PFSK-1 (cell line): Measurements from ENCODE around the gene TMEM100.

Experiments used
- FOXP2 ChIP-seq: optimal IDR thresholded peaks from 2 replicates; pipeline ENCODE3; 2011; ENCODE audit warnings: borderline replicate concordance, control low read depth, inconsistent platforms; ENCODE audit not compliant: insufficient read depth; ENCODE audit errors: extremely low read length, extremely low read depth
- POLR2AphosphoS5 ChIP-seq: IDR thresholded peaks from 2 replicates; pipeline ENCODE4 v1.6.1; 2012; ENCODE audit warnings: low read depth, mild to moderate bottlenecking, control low read depth, low read length, moderate library complexity
- SIN3A ChIP-seq: IDR thresholded peaks from 2 replicates; pipeline ENCODE4 v1.6.1; 2012; ENCODE audit warnings: mild to moderate bottlenecking, low read length, moderate library complexity, borderline replicate concordance; ENCODE audit not compliant: insufficient read depth
- TAF1 ChIP-seq: IDR thresholded peaks from 2 replicates; pipeline ENCODE4 v1.6.1; 2012; ENCODE audit warnings: low read length, control low read depth, borderline replicate concordance; ENCODE audit not compliant: insufficient read depth
- TF ChIP-seq, protein P1 (sequence below), 2 experiments: IDR thresholded peaks; 2 replicates each; pipeline versions ENCODE4 v1.6.1 to v1.8.0; 2011 to 2012; ENCODE audit warnings: low read depth in 2 of 2, low read length in 2 of 2, control low read depth in 1 of 2, inconsistent platforms in 1 of 2, mild to moderate bottlenecking in 1 of 2, moderate library complexity in 1 of 2; ENCODE audit not compliant: insufficient read depth in 1 of 2

DNA sequence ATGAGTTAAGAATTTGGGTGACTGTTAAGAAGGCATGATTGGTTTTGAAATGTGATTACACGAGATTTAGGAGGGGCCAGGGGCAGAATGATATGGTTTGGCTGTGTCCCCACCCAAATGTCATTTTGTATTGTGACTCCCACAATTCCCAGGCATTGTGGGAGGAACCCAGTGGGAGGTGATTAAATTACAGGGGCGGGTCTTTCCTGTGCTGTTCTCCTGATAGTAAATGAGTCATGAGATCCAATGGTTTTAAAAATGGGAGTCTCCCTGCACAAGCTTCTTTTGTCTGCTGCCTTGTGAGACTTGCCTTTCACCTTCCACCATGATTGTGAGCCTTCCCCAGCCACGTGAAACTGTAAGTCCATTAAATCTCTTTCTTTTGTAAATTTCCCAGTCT is 34.6 kb downstream of the TMEM100 start:
- no peak for TF ChIP-seq POLR2AphosphoS5
- no peak for TF ChIP-seq TAF1
- no peak for TF ChIP-seq SIN3A
- TF ChIP-seq, protein P1, sequence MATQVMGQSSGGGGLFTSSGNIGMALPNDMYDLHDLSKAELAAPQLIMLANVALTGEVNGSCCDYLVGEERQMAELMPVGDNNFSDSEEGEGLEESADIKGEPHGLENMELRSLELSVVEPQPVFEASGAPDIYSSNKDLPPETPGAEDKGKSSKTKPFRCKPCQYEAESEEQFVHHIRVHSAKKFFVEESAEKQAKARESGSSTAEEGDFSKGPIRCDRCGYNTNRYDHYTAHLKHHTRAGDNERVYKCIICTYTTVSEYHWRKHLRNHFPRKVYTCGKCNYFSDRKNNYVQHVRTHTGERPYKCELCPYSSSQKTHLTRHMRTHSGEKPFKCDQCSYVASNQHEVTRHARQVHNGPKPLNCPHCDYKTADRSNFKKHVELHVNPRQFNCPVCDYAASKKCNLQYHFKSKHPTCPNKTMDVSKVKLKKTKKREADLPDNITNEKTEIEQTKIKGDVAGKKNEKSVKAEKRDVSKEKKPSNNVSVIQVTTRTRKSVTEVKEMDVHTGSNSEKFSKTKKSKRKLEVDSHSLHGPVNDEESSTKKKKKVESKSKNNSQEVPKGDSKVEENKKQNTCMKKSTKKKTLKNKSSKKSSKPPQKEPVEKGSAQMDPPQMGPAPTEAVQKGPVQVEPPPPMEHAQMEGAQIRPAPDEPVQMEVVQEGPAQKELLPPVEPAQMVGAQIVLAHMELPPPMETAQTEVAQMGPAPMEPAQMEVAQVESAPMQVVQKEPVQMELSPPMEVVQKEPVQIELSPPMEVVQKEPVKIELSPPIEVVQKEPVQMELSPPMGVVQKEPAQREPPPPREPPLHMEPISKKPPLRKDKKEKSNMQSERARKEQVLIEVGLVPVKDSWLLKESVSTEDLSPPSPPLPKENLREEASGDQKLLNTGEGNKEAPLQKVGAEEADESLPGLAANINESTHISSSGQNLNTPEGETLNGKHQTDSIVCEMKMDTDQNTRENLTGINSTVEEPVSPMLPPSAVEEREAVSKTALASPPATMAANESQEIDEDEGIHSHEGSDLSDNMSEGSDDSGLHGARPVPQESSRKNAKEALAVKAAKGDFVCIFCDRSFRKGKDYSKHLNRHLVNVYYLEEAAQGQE (IDR thresholded peaks at IDR 0.05; ENCODE audit: insufficient read depth in 1 of 2, low read depth in 2 of 2, low read length in 2 of 2) = no peak
- TF ChIP-seq FOXP2 = no peak
